ENCODE data around the gene KIDINS220. TPM values are rescaled to one million over a fixed set of nuclear protein-coding genes. Genes with fewer than 3 reads are reported as not detected.

The KIDINS220 gene
- total RNA-seq, 6 experiments from 2014 or later = 17.0 to 24.8 (median 21.5) TPM

- DNase-seq (no peak), ATAC-seq (no peak)
- TF ChIP-seq CTCF (IDR thresholded peaks at IDR 0.05) = no peak
- no peak for TF ChIP-seq POLR2A (IDR thresholded peaks at IDR 0.05)
- H3K27me3 ChIP-seq = no peaks in the 10 kb centered on the region
- 24% methylated on average over 7 of the region's 7 CpGs for WGBS (ENCODE audit: insufficient coverage, low coverage, low lambda C conversion rate, missing lambda C conversion rate)
- H3K4me1 ChIP-seq = peaks cover 0 to 4% (median 0%) of the 10 kb centered on the region in 4 donors
- no peaks in the 10 kb centered on the region for H3K36me3 ChIP-seq
- intact Hi-C loops (cut with DNase I) = no loop called here
- no peak overlapping the region for H3K4me3 ChIP-seq
- no peaks in the 10 kb centered on the region for H3K9me3 ChIP-seq
- no peak overlapping the region for H3K27ac ChIP-seq
These were observed 144.6 kb downstream of the KIDINS220 start for GRCh38 chr2:8692783-8693156.

GRCh38 chr2:8691859-8692437 is 145.5 kb downstream of the KIDINS220 start:
- no peak for TF ChIP-seq CTCF (IDR thresholded peaks at IDR 0.05)
- TF ChIP-seq POLR2A (IDR thresholded peaks at IDR 0.05) = no peak
- intact Hi-C loops (cut with DNase I) = no loop called here
- no peaks in the 10 kb centered on the region for H3K9me3 ChIP-seq
- peaks cover 0 to 4% (median 0%) of the 10 kb centered on the region in 4 donors for H3K4me1 ChIP-seq
- 98% methylated on average over 7 of the region's 9 CpGs for WGBS (ENCODE audit: insufficient coverage, low coverage, low lambda C conversion rate, missing lambda C conversion rate)
- ATAC-seq (no peak), DNase-seq (no peak)
- H3K36me3 ChIP-seq = no peaks in the 10 kb centered on the region
- H3K27me3 ChIP-seq = no peaks in the 10 kb centered on the region
- H3K4me3 ChIP-seq = no peak overlapping the region
- H3K27ac ChIP-seq = no peak overlapping the region

- intact Hi-C loops (cut with DNase I) = loop anchor here (10.0 kb wide), 2 partner anchors 271 to 1261 kb away; no protein-coding TSS in a partner anchor
- peak; percentile 30 to 47 (median 42) for ATAC-seq
- Histone ChIP-seq H3K9me3 (no peaks in the 10 kb centered on the region), H3K27me3 (no peaks in the 10 kb centered on the region), H3K4me3 (peak overlapping the region; percentile 56 to 93 (median 91)), H3K4me1 (peaks cover 0 to 5% (median 2%) of the 10 kb centered on the region in 4 donors), H3K36me3 (no peaks in the 10 kb centered on the region), H3K27ac (peak overlapping the region; percentile 96 to 97 (median 96))
- WGBS (ENCODE audit: insufficient coverage, low coverage, low lambda C conversion rate, missing lambda C conversion rate) = 0% methylated on average over 2 of the region's 50 CpGs
- DNase-seq = peak; percentile 83 to 84 (median 83)
- TF ChIP-seq CTCF (IDR thresholded peaks at IDR 0.05) = peak; percentile 97 to 100 (median 99)
- TF ChIP-seq POLR2A (IDR thresholded peaks at IDR 0.05) = no peak
These were observed 151.6 kb downstream of the KIDINS220 start for GRCh38 chr2:8685697-8686358.

- TF ChIP-seq CTCF (IDR thresholded peaks at IDR 0.05) (no peak), POLR2A (IDR thresholded peaks at IDR 0.05) (peak; percentile 65)
- Histone ChIP-seq H3K36me3 (no peaks in the 10 kb centered on the region), H3K9me3 (no peaks in the 10 kb centered on the region), H3K27ac (peak overlapping the region; percentile 96 to 97 (median 96)), H3K4me3 (peak overlapping the region; percentile 56 to 93 (median 91)), H3K27me3 (no peaks in the 10 kb centered on the region), H3K4me1 (peaks cover 0 to 9% (median 2%) of the 10 kb centered on the region in 4 donors)
- 3% methylated on average over 5 of the region's 87 CpGs for WGBS (ENCODE audit: insufficient coverage, low coverage, low lambda C conversion rate, missing lambda C conversion rate)
- ATAC-seq = peak; percentile 13 to 34 (median 27)
- intact Hi-C loops (cut with DNase I) = loop anchor here (10.0 kb wide), 2 partner anchors 270 to 1260 kb away; no protein-coding TSS in a partner anchor
- peak; percentile 90 to 92 (median 91) for DNase-seq
These were observed 152.3 kb downstream of the KIDINS220 start for GRCh38 chr2:8684878-8685696.

Data from right lobe of liver (tissue), 6 donors.